A549 (cell line): ENCODE results near the gene RGS13. TPM values are rescaled to one million over a fixed set of nuclear protein-coding genes. Genes with fewer than 3 reads are reported as not detected.

Experiments
- ATAC-seq, 2 experiments: fragments of 200-7000 bp in 1 of 2; fragments of >200 bp in 1 of 2; cut with Nextera tagmentation in 1 of 2; cut with Tn5 transposase in 1 of 2; 3 replicates each; pipeline versions ENCODE4 v1.8.0 to v1.9.1; 2018 to 2020; ENCODE audit warnings: mild to moderate bottlenecking in 1 of 2, moderate library complexity in 1 of 2
- CTCF ChIA-PET: fragments of 300-600 bp; sonication (Branson Sonifier 250); formaldehyde crosslinking; extraction: SDS; loops from one replicate; lab custom pipeline; 2021; ENCODE audit warnings: antibody characterized with exemption, inconsistent platforms; lab: Yijun Ruan, JAX
- POLR2A ChIA-PET: fragments of 350-600 bp; formaldehyde crosslinking; extraction: SDS; loops from one replicate; lab custom pipeline; 2021; ENCODE audit warnings: antibody characterized with exemption, inconsistent platforms; lab: Yijun Ruan, JAX
- DNase-seq, 2 experiments: peaks; one replicate each; pipeline versions ENCODE4 v3.0.0 to v3.0.0-alpha.2; 2011 to 2016; ENCODE audit warnings: low read depth in 1 of 2, low spot score in 1 of 2
- FAIRE-seq: peaks from 2 replicates; lab custom pipeline; 2011; peaks lifted over from hg19 to GRCh38; lab: Jason Lieb, UNC
- H3K27ac ChIP-seq, 2 experiments: fragments of >200 bp; sonication (Bioruptor Twin); formaldehyde crosslinking; 3 replicates each; pipeline ENCODE4 v1.5.1; 2016 to 2017
- H3K4me1 ChIP-seq: fragments of >200 bp; sonication (Bioruptor Twin); formaldehyde crosslinking; 3 replicates; pipeline ENCODE4 v1.6.1; 2016
- H3K4me2 ChIP-seq: fragments of >200 bp; sonication (Bioruptor Twin); formaldehyde crosslinking; 3 replicates; pipeline ENCODE4 v1.6.1; 2016
- H3K4me3 ChIP-seq: fragments of >200 bp; sonication (Bioruptor Twin); formaldehyde crosslinking; 3 replicates; pipeline ENCODE4 v1.5.1; 2016
- H3K9me3 ChIP-seq: fragments of >200 bp; sonication (Bioruptor Twin); formaldehyde crosslinking; 3 replicates; pipeline ENCODE4 v1.6.1; 2016
- BHLHE40 ChIP-seq: IDR thresholded peaks from 2 replicates; pipeline ENCODE4 v1.6.1; 2012; ENCODE audit warnings: low read depth, low read length, inconsistent platforms
- EP300 ChIP-seq, 2 experiments: fragments of >200 bp; sonication (Bioruptor Twin); formaldehyde crosslinking; IDR thresholded peaks; 2 replicates in 1 of 2; 3 replicates in 1 of 2; pipeline ENCODE4 v1.6.1; 2016 to 2017
- ESRRA ChIP-seq: fragments of 150-350 bp; IDR thresholded peaks from 2 replicates; pipeline ENCODE4 v1.6.1; 2014; ENCODE audit warnings: mild to moderate bottlenecking, low read length, borderline replicate concordance
- FOSB ChIP-seq: fragments of 250-450 bp; sonication (Bioruptor Pico); IDR thresholded peaks from 2 replicates; pipeline ENCODE4 v1.5.0; 2020; ENCODE audit warnings: mild to moderate bottlenecking, moderate library complexity
- FOXS1 ChIP-seq: fragments of 250-450 bp; sonication (Bioruptor Pico); IDR thresholded peaks from 2 replicates; pipeline ENCODE4 v1.5.0; 2020; ENCODE audit warnings: mild to moderate bottlenecking, moderate library complexity
- HEYL ChIP-seq: fragments of 250-450 bp; sonication (Bioruptor Pico); IDR thresholded peaks from 2 replicates; pipeline ENCODE4 v1.8.0; 2021; ENCODE audit warnings: mild to moderate bottlenecking, moderate library complexity
- JUN ChIP-seq, 2 experiments: fragments of >200 bp; sonication (Bioruptor Twin); formaldehyde crosslinking; IDR thresholded peaks; 2 replicates in 1 of 2; 3 replicates in 1 of 2; pipeline ENCODE4 v1.6.1; 2016 to 2017
- KDM1A ChIP-seq: fragments of 200-600 bp; sonication (generic); IDR thresholded peaks from 2 replicates; pipeline ENCODE4 v1.6.1; 2016; ENCODE audit warnings: low read depth, mild to moderate bottlenecking
- MAZ ChIP-seq: fragments of 150-350 bp; IDR thresholded peaks from 2 replicates; pipeline ENCODE4 v1.6.1; 2014; ENCODE audit warnings: antibody characterized with exemption, low read depth, low read length, borderline replicate concordance
- MYC ChIP-seq: IDR thresholded peaks from 2 replicates; pipeline ENCODE4 v1.6.1; 2012; ENCODE audit warnings: mild to moderate bottlenecking, inconsistent platforms, low read length, improper control_type of control experiment, borderline replicate concordance
- PHF8 ChIP-seq: fragments of 200-600 bp; sonication (generic); IDR thresholded peaks from 2 replicates; pipeline ENCODE4 v1.6.1; 2016; ENCODE audit warnings: low read depth, mild to moderate bottlenecking, antibody characterized with exemption, moderate library complexity, borderline replicate concordance
- POLR2AphosphoS2 ChIP-seq: conservative IDR thresholded peaks from 2 replicates; pipeline ENCODE4 v1.6.1; 2012; ENCODE audit warnings: low read length, improper control_type of control experiment, inconsistent platforms
- RAD21 ChIP-seq, 2 experiments: fragments of >200 bp in 1 of 2; sonication (Bioruptor Twin) in 1 of 2; formaldehyde crosslinking in 1 of 2; IDR thresholded peaks in 1 of 2; conservative IDR thresholded peaks in 1 of 2; 2 replicates in 1 of 2; 3 replicates in 1 of 2; pipeline ENCODE4 v1.6.1; 2012 to 2018; ENCODE audit warnings: inconsistent platforms in 1 of 2
- RARB ChIP-seq: fragments of 250-450 bp; sonication (Bioruptor Pico); IDR thresholded peaks from 2 replicates; pipeline ENCODE4 v1.8.0; 2021; ENCODE audit warnings: mild to moderate bottlenecking, moderate library complexity
- TP53 ChIP-seq: fragments of 250-450 bp; sonication (Bioruptor Pico); IDR thresholded peaks from 2 replicates; pipeline ENCODE4 v1.5.0; 2021; ENCODE audit warnings: mild to moderate bottlenecking, moderate library complexity
- ZC3H11A ChIP-seq: fragments of 450-650 bp; IDR thresholded peaks from 2 replicates; pipeline ENCODE4 v1.6.1; 2014; ENCODE audit warnings: antibody characterized with exemption, mild to moderate bottlenecking
- ZNF302 ChIP-seq: fragments of 250-450 bp; sonication (Bioruptor Pico); IDR thresholded peaks from 2 replicates; pipeline ENCODE4 v1.9.0; 2021; ENCODE audit warnings: inconsistent platforms, mild to moderate bottlenecking, moderate library complexity
- ZSCAN20 ChIP-seq: fragments of 250-450 bp; sonication (Bioruptor Pico); IDR thresholded peaks from 2 replicates; pipeline ENCODE4 v1.8.0; 2022; ENCODE audit warnings: mild to moderate bottlenecking, moderate library complexity
- WGBS: methylation state at CpG from one replicate; pipeline ENCODE4 v1.1.6; 2017; ENCODE audit errors: missing lambda C conversion rate; 5-methylcytosine and 5-hydroxymethylcytosine counted together
- polyA plus RNA-seq, 4 experiments: library from polyadenylated mRNA; depleted of rRNA in 3 of 4; stranded (reverse); fragments of >200 nt; fragmentation: RNase III in 1 of 4; extraction: RNeasy Plus Mini Kit Qiagen cat#74134 plus additional on column Dnase treatment in 1 of 4; gene quantifications; 2 replicates in 3 of 4; 3 replicates in 1 of 4; pipeline ENCODE4 v1.2.3, GENCODE V29; 2011 to 2017
- TF ChIP-seq, protein P1 (sequence below): IDR thresholded peaks from 2 replicates; pipeline ENCODE4 v1.6.1; 2012
- TF ChIP-seq, protein P2 (sequence below): fragments of 250-450 bp; sonication (Bioruptor Pico); IDR thresholded peaks from 2 replicates; pipeline ENCODE4 v1.5.0; 2021; ENCODE audit warnings: mild to moderate bottlenecking, moderate library complexity, borderline replicate concordance
- TF ChIP-seq, protein P3 (sequence below): fragments of 200-600 bp; sonication (generic); IDR thresholded peaks from 2 replicates; pipeline ENCODE4 v1.6.1; 2016; ENCODE audit warnings: antibody characterized with exemption, mild to moderate bottlenecking, moderate library complexity
- TF ChIP-seq, protein P4 (sequence below): fragments of 450-650 bp; IDR thresholded peaks from 2 replicates; pipeline ENCODE4 v1.6.1; 2014; ENCODE audit warnings: antibody characterized with exemption

Gene RGS13
- polyA plus RNA-seq, 2 of the 4 experiments (the other 2 are of a cell fraction) = not detected

DNA sequence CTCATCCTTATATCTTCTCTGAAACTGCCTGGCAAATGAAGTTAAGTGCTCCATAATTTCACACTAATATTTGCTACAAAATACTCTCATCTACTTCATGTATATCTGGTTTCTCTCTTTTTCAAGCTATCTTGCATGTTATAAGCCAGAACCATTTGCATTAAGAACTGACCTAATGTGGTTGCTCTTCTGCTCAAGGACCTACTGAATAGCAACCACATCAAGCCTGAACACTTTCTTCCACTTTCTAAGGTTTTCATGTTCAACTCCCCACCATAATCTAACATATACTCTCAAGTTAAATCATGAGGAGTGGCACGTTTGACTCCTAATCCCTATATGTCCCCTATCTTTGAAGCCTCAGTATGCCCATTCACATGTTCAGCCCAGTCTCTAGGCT, 33.2 kb upstream of the RGS13 start:
- Histone ChIP-seq H3K9me3 (no peaks in the 10 kb centered on the region), H3K4me2 (no peak overlapping the region), H3K4me3 (no peak overlapping the region), H3K27ac (no peak overlapping the region), H3K4me1 (peaks cover 7% of the 10 kb centered on the region; the same call in 1 of the 3 replicates)
- POLR2A ChIA-PET = no interaction called here
- TF ChIP-seq, protein P1, sequence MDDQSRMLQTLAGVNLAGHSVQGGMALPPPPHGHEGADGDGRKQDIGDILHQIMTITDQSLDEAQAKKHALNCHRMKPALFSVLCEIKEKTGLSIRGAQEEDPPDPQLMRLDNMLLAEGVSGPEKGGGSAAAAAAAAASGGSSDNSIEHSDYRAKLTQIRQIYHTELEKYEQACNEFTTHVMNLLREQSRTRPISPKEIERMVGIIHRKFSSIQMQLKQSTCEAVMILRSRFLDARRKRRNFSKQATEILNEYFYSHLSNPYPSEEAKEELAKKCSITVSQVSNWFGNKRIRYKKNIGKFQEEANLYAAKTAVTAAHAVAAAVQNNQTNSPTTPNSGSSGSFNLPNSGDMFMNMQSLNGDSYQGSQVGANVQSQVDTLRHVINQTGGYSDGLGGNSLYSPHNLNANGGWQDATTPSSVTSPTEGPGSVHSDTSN = no peak
- TF ChIP-seq ESRRA = no peak
- no peak for TF ChIP-seq KDM1A
- no peak for TF ChIP-seq RAD21 (conservative IDR thresholded peaks at IDR 0.05 in 1 of 2, IDR thresholded peaks at IDR 0.05 in 1 of 2)
- TF ChIP-seq MYC = no peak
- no peak for TF ChIP-seq ZC3H11A
- TF ChIP-seq TP53 (CRISPR knock-in tag) = no peak
- no peak for TF ChIP-seq MAZ
- TF ChIP-seq FOSB (CRISPR knock-in tag) = no peak
- TF ChIP-seq EP300 (IDR thresholded peaks at IDR 0.05) = no peak
- TF ChIP-seq FOXS1 (CRISPR knock-in tag) = no peak
- 16% methylated on average over 1 of the region's 1 CpG for WGBS
- no peak for ATAC-seq
- CTCF ChIA-PET = interaction anchor here (2.5 kb wide), 1 partner anchor 125 kb away, joined by 9 read pairs; no protein-coding TSS in a partner anchor
- FAIRE-seq = no peak
- no peak for DNase-seq

DNA sequence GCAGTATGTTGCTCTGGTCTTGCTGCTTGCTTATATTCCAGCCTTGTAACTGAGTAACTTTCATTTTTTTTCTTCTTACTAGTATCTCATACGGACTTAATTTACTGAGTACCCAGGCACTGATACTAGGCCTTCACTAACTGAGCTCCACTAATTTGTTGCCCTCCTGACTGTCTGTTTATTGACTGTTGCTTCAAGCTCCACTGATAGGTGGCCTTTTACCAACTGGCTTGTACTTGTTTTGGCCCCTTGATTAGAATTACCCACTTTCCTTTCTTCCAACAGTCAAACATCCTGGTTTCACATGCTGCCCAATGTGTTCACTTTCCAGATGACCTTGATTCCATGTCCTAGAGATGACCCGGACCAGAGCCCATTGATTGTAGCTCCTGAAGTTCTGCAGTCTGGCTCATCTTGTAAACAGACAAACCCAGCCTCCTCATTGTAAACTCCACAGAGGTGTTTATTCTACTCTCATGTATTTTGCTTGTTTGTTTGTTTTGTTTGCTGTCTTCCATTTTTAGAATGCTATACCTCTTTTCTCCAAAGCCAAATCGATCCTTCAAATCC, 32.6 kb upstream of the RGS13 start:
- ATAC-seq (no peak), FAIRE-seq (no peak)
- no peak overlapping the region for H3K27ac ChIP-seq
- H3K4me2 ChIP-seq = no peak overlapping the region
- CTCF ChIA-PET = interaction anchor here (2.5 kb wide), 1 partner anchor 126 kb away, joined by 9 read pairs; no protein-coding TSS in a partner anchor
- H3K4me3 ChIP-seq = no peak overlapping the region
- peaks cover 7% of the 10 kb centered on the region; the same call in 1 of the 3 replicates for H3K4me1 ChIP-seq
- POLR2A ChIA-PET = no interaction called here
- no peaks in the 10 kb centered on the region for H3K9me3 ChIP-seq
- 43% methylated on average over 3 of the region's 3 CpGs for WGBS
- TF ChIP-seq, protein P2, sequence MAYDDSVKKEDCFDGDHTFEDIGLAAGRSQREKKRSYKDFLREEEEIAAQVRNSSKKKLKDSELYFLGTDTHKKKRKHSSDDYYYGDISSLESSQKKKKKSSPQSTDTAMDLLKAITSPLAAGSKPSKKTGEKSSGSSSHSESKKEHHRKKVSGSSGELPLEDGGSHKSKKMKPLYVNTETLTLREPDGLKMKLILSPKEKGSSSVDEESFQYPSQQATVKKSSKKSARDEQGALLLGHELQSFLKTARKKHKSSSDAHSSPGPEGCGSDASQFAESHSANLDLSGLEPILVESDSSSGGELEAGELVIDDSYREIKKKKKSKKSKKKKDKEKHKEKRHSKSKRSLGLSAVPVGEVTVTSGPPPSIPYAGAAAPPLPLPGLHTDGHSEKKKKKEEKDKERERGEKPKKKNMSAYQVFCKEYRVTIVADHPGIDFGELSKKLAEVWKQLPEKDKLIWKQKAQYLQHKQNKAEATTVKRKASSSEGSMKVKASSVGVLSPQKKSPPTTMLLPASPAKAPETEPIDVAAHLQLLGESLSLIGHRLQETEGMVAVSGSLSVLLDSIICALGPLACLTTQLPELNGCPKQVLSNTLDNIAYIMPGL (CRISPR knock-in tag) = no peak
- TF ChIP-seq PHF8 = no peak
- TF ChIP-seq, protein P3, sequence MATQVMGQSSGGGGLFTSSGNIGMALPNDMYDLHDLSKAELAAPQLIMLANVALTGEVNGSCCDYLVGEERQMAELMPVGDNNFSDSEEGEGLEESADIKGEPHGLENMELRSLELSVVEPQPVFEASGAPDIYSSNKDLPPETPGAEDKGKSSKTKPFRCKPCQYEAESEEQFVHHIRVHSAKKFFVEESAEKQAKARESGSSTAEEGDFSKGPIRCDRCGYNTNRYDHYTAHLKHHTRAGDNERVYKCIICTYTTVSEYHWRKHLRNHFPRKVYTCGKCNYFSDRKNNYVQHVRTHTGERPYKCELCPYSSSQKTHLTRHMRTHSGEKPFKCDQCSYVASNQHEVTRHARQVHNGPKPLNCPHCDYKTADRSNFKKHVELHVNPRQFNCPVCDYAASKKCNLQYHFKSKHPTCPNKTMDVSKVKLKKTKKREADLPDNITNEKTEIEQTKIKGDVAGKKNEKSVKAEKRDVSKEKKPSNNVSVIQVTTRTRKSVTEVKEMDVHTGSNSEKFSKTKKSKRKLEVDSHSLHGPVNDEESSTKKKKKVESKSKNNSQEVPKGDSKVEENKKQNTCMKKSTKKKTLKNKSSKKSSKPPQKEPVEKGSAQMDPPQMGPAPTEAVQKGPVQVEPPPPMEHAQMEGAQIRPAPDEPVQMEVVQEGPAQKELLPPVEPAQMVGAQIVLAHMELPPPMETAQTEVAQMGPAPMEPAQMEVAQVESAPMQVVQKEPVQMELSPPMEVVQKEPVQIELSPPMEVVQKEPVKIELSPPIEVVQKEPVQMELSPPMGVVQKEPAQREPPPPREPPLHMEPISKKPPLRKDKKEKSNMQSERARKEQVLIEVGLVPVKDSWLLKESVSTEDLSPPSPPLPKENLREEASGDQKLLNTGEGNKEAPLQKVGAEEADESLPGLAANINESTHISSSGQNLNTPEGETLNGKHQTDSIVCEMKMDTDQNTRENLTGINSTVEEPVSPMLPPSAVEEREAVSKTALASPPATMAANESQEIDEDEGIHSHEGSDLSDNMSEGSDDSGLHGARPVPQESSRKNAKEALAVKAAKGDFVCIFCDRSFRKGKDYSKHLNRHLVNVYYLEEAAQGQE = no peak
- TF ChIP-seq, protein P4, sequence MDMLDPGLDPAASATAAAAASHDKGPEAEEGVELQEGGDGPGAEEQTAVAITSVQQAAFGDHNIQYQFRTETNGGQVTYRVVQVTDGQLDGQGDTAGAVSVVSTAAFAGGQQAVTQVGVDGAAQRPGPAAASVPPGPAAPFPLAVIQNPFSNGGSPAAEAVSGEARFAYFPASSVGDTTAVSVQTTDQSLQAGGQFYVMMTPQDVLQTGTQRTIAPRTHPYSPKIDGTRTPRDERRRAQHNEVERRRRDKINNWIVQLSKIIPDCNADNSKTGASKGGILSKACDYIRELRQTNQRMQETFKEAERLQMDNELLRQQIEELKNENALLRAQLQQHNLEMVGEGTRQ = no peak
- TF ChIP-seq JUN (IDR thresholded peaks at IDR 0.05) = no peak
- no peak for TF ChIP-seq KDM1A
- TF ChIP-seq HEYL = no peak
- TF ChIP-seq RARB (CRISPR knock-in tag) = no peak
- TF ChIP-seq ZSCAN20 (CRISPR knock-in tag) = no peak
- no peak for TF ChIP-seq ZNF302 (CRISPR knock-in tag)
- TF ChIP-seq, protein P1 = no peak
- TF ChIP-seq POLR2AphosphoS2 = no peak
- no peak for TF ChIP-seq BHLHE40
- TF ChIP-seq FOXS1 (CRISPR knock-in tag) = no peak
- TF ChIP-seq, all 56 proteins: peak for 0
- no peak for DNase-seq
